Measurements from ENCODE around the gene GTPBP8.

The GTPBP8 gene

DNA sequence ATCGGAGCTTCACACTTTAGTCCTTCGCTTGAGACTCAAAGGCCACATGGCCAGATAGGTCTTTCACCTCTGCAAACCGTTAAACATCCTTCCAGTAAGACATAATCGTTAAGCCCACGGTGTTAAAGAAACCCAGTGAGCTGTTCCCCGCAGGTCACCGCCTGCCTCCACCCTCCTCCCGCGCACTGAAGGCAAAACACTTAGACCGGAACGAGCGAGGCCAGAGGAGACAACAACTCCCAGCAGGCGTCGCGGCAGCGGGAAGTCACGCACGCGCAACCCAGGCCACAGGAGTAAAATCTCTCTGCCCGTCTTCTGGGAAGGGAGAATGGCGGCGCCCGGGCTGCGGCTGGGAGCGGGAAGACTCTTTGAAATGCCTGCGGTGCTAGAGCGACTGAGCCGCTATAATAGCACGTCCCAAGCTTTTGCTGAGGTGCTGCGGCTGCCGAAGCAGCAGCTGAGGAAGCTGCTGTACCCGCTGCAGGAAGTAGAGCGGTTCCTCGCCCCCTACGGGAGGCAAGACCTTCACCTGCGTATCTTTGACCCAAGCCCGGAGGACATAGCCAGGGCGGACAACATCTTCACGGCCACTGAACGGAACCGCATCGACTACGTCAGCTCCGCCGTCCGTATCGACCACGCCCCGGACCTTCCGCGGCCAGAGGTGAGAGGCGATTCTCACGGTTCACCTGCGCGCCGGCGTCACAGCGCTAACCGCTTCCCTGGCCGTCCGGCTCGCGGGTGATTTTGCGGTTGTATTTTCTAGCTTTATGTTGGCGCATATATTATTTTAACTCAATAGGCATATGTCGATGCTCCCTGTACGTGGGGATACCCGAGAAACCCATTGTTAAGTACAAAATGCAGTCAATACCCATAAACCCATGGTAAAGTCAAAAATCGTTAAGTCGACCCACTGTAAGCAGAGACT lies at the start of gene GTPBP8:
Gene GTPBP8 (plus strand): TSS at position 313 of the 931 bp plus-strand sequence. CDS start 16 bp downstream, at position 329.
- DNase-seq, result peak; percentile 85 to 91

DNA sequence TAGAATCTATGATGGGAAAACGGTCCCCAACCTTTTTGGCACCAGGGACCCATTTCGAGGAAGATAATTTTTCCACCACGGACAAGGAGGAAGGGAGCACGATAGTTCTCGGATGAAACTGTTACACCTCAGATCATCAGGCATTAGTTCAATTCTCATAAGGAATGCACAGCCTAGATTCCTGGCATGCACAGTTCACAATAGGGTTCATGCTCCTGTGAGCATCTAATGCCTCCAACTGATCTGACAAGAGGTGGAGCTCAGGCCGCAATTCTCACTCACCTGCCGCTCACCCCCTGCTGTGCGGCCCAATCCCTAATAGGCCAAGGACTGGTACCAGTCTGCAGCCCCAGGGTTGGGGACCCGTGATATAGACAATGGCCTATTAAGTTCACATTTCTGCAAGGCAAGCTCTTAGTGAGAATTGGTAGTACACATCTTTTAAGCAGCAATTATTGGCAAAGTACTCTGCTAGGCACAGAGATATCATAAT lies 42.4 kb upstream of the GTPBP8 start:
- no peak for DNase-seq

DNA sequence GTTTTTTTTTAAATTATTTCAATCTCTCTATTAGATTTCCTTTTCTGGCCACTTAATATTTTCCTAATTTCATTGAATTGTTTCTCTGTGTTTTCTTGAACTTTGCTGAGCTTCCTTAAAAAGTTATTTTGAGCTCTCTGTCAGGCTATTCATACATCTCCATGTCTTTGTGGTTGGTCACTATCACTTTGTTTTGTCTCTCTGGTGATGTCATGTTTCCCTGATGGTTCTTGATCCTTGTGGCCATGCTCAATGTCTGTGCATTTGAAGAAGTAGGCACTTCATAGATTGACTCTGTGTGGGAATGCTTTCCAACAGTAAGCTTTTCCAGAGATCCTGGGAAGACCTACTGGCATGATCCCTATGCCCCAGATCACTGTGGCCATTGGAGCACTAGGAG lies 34.4 kb upstream of the GTPBP8 start:
- DNase-seq, result no peak

DNA sequence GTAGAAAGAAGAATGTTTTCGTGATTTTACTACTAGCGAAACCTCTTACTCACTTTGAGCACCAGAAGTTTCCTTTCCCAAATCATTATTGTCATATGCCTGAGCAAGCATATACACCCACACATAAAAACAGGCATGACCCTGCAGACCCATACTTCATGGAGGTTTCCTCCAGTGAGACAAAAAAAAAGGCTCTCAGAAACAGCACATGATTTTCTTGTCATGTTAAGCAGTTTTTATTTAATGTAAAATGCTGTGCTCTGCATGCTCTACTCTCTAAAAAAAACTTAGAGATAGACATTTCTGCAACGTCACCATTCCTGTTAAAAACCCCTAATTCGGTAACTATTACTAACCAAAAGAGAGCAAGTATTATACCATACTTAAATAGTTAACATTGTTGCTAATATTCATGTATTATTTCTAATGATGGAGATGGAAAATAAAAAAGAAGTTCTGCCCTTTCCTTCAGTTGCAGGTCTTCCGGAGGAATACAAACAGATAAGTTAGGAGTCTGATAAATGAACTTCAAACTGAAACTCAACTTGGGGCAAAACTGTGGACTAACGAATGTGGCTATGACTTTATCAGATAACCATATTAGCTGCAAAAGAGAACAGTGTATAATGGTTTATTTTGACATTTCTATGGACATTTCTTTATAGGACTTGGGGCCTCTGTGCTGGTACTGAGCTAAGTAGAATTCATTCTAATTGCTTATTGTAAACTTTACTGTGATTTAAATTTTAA lies 31.8 kb upstream of the GTPBP8 start:
- DNase-seq, result peak; percentile 46 to 67

DNA sequence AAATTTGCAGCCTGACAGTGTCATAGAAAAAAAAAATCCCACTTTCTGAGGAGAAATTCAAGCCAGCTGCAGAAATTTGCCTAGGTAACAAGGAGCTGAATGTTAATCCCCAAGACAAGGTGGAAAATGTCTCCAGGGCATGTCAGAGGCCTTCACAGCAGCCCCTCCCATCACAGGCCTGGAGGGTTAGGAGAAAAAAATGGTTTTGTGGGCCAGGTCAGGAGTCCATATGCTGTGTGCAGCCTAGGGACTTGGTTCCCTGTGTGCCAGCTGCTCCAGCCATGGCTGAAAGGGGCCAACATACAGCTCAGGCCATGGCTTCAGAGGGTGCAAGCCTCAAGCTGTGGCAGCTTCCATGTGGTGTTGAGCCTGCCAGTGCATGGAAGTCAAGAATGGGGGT lies 27.1 kb upstream of the GTPBP8 start:
- no peak for DNase-seq

DNA sequence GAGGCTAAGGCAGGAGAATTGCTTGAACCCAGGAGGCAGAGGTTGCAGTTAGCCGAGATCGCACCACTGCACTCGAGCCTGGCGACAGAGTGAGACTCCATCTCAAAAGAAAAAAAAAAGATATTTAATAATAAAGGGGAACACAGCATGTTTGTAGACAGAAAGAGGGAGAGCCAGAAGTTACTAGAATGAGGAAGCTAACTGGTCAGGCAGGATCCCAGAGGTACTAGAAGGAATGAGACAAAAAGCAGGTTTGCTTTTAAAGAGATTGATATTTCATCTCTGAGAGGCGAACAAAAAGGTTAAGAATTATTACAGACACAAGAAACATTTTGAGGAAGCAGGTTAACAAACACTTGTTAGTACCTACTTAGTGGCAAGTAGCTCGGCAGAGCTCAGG lies 25.1 kb upstream of the GTPBP8 start:
- DNase-seq, result no peak

DNA sequence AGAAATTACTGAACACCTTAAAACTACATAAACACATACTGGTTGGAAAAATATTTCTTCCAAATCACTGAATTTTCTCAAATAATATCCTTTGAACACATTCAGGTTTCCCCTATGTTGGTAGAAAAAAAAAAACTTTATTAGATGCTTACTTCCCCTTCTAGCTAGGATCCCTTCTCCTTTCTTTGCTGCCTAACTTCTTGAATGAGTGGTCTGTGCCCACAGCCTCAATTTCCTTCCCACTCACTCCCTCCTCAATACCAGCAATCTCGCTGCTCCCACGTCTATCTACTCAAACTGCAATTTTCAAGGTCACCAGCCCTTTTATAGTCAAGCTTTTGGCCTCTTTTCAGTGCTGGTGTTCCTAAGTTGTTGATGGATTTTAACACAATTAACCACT lies 24.2 kb upstream of the GTPBP8 start:
- peak; percentile 41 to 48 for DNase-seq

DNA sequence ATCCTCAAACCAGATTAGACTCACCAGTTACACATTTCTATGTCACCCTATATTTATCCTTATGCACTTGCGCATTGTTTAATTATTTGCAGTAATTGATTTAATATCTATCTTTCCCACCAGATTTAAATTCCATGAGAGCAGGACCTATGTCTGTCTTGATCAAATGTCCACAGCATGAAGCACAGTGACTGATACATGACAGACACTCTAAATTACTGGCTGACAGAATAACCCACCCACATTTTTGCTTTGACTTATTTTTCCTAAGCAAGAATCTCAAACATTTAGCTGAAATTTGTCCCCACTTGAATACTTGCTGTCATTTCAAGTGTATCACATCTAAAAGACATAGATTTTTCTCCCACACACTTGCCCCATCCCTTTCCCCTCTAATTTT lies 23.4 kb upstream of the GTPBP8 start:
- DNase-seq, result no peak

DNA sequence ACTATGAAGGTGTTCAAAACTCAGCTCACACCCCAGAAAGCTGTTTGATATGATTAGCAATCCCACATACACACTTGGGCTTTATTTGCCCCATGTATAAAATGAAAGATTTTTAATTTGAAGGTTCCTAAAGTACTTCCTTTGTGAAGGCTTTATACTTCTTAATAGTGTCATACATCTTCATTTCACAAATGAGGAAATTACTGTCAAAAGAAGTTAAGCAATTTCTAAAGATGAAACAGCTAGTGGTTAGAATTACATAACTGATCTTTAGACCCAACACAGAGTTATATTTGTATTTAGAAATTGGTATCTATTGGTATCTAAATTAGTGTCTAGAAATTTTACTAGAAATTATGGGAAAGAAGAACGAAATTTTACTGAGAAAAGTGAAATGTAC lies 23.0 kb upstream of the GTPBP8 start:
- peak; percentile 85 to 89 for DNase-seq

DNA sequence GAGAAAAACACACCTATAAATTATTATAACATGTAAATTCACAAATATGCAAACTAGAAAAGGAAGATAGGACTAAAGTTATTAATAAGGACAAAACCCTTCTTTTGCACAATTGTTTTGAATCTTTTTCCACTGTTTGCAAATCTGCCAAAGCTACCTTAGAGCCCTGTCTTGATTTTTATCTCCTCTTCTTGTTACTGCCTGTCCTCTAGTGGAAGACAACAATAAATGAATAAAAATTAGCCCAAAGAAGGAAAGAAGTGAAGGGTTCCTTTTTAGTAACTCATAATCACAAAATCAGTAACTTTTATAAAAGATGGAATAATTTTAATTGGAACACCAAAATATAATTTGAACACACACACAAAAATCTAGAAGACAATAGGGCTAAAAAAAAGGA lies 18.6 kb upstream of the GTPBP8 start:
- no peak for DNase-seq

DNA sequence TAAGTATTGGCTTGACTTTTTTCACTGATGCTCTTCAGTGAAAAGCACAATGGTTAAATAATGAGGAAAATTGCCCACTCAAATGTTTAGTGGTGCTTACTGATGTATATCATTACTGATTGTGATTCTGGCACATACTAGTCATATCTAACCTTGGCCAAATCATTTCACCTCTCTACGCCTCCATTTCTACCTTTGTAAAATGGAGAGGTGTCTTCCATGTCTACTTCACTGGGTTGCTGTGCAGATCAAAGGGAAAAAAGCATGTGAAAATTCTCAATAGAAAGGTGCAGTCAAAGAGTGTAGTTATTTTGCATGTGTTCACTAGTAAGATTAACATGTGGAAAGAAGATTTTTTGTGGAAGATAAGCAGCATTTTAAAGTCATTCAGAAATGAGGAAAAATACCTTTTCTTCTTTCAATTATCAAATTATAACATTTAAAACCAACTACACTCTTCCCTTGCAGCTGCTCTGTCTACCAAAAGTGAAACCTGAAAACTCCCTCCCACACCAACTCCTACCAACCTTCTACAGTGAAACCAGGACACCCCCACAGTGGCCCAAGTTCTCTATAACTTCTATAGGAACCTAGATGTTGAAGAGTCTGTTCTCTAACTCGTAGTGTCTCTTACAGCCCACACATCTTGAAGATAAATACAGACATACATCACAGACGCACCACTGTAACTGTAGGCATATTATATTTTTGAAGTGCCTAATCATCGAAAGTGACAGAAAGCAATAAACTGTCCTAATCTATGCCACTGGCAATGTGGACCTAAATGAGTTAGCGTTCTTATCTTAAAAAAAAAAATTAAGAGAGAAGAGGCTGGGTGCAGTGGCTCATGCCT lies 17.2 kb upstream of the GTPBP8 start:
- DNase-seq, result peak; percentile 75 to 84

DNA sequence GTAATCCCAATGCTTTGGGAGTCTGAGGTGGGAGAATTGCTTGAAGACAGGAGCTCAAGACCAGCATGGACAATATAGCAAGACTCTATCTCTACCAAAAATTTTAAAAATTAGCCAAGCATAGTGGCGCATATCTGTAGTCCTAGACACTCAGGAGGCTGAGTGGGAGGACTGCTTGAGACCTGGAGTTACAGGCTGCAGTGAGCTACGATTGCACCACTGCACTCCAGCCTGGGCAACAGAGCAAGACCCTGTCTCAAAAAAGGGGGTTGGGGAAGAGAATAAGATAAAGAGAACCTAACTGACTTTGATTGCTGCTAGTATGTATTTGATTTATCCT lies 16.6 kb upstream of the GTPBP8 start:
- DNase-seq, result no peak

DNA sequence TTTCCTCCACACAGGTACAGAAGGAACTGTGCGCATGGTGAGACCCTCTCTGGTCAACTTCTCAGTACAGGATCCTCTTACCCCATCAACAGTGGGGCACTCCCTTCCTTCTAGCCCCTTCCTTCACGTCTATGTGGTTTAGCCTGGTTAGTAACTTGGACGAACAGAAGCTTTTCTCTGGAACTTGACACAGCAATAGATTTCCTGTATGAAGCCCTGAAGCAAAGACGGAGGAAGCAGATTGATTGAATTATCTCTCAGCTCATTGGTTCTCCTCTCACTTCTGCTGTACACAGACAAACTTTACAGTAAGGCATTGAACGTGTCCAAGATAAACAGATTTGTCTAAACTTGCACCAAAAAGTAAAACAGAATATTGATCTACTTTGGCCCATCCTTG lies 15.9 kb upstream of the GTPBP8 start, which contains the start of gene CD200R1:
Gene CD200R1 (minus strand): TSS at position 210 of the 400 bp plus-strand sequence. CDS start 246 bp downstream, outside the sequence.
- DNase-seq, result no peak

DNA sequence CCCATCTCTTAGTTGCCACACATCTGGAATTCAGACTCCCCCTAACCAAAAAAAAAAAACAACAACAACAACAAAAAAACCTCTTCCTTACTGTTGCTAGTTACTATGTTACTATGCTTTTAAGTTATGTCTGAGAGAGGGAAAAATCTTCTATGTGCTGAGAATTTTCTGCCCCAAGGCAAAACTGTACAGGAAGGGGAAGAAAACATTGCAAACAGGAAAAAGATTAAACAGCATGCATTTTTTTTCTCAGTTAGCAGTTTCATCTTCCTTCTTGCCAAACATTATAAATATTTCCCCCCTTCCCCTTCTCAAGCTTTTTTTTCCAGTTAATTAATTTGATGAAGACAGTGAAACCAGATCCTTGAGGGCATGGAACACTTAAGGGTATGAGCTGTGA lies 14.8 kb upstream of the GTPBP8 start:
- DNase-seq, result no peak

DNA sequence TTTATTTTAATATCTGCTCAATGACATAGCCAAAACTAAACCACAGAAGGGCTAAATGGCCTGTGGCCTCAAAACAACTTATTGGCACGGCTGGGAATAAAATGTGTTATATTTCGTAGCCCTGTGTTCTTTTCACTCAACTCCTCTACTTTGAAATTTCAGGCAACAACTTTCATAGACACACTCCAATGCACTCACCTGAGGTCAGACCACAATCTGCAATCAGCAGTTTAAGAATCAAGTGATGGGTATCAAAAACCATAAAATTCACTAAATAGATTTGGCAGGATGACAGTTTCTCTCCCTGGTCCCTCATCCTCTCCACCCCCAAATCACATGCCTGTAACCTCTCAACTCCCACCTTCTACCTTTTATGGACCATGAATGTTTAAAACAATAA lies 13.8 kb upstream of the GTPBP8 start:
- no peak for DNase-seq

DNA sequence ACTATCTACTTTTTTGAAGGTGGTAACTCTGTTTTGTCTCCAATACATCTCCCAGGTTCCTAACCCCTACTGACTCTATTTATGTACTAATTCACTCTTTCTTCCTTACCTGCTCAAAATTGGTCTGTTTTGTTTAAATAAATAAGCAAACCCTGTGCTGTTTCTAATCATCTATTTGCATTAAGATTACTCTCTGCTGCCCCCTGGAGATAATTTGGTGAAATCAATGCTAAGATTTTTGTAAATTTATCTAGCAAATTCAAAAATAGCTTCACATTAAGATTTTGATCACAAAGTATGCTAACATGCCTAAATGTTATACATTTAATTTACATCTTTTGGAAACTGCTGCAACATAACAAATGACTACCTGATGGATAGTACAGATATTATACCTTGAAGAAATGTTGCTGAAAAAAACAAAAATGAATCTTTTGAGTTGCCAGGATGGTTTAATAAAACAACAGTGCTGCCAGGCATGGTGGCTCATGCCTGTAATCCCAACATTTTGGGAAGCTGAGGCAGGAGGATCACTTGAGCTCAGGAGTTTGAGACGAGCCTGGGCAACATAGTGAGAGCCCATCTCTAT lies 11.4 kb upstream of the GTPBP8 start:
- DNase-seq, result peak; percentile 39 to 80

DNA sequence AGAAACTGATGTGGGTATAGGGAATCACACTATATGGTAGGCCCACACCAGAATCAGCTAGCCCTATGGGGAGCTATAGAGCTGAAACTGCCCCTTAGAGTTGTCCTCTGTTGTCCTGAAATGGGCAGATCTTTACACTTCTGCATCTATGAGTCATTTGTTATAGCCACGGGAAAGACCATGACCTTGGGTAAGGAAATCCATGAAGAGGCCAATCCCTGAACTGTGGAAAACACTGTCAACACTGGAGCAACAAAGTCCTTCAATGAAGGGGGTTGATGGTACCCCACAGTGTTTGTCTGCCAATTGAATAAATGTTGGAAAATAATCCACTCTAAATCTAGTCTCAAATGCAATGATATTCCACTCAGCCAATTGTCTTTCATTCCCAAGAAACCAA lies 10.7 kb upstream of the GTPBP8 start:
- no peak for DNase-seq

DNA sequence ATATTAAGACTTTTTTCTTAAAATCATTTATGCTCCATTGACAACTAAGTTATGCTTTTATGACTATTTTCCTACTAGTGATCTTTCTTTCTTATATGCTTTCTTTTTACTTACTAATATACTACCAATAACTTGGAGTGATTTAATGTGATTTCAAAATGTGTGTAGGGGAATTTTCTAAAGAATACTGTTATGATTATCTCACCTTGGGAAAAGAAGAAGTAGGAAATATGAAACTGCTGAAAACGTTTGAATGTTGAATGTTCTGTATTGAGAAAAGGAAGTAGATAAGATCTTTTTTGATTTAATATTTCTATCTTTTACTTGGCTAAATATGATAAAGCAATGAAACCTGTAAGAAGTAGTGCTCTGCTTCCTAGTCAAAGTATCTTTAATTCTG lies 8.1 kb upstream of the GTPBP8 start:
- peak; percentile 29 to 65 for DNase-seq

DNA sequence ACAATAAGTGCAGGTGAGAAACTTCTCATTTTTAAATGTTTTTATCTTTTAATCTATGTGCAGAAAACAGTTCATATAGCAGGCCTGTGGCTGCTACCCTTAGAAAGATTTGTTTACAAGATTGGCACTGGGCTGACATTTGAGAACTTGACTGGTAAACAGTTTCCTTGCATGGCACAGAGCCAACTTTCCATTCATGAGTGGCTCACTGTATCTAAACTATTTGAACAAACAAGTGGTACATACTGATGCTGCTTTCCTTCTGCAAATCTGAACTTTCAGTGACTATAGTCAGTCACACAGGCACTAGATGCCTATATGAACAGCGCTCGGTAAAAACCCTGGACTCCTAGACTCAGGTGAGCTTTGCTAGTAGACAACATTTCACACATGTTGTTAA lies 6.3 kb upstream of the GTPBP8 start:
- DNase-seq, result no peak

DNA sequence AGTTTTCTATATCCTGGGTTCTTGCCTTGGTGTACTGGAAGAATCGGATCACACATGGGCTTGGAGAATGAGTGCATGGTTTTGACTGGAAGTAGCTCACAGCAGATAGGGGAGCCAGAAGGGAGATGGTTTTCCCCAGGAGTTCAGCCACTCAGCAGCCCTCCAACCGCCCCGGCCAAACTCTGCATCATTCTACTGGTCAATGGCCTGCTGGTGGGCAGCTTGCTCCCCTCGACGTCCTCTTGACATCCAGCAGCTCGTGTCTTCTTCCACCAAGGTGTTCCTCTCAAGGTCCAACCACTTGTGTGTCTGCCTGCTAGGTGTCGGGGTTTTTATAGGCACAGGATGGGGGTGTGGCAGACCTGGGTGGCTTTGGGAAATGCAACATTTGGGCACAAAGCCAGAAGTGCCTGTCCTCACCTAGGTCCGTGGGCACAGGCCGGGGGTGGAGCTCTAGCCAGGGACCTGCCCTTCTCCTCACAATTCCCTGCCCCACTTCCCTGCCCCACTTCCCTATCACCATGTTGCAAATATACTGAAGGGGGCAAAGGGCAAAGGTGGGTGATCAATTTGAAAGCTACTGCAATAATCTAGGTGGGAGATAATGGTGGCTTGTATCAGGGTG lies 3.0 kb upstream of the GTPBP8 start:
- DNase-seq, result no peak

DNA sequence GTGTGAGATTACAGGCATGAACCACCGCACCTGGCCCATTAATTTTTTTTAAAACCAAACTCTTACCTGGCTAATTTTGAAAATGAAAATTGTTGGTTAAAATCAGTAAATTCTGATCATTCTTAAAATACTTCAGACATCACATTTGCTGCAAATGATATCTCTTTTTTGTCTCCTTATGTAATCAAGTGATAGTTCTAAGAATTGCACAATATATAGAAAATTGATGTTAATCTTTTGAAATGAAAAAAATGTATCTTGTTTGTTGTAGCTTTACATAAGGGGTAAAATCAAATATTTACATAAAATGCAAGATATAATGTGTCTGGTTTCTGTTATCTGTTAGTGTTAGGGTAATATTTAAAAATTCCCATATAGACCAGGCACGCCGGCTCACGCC lies 5.0 kb downstream of the GTPBP8 start:
- DNase-seq, result no peak

DNA sequence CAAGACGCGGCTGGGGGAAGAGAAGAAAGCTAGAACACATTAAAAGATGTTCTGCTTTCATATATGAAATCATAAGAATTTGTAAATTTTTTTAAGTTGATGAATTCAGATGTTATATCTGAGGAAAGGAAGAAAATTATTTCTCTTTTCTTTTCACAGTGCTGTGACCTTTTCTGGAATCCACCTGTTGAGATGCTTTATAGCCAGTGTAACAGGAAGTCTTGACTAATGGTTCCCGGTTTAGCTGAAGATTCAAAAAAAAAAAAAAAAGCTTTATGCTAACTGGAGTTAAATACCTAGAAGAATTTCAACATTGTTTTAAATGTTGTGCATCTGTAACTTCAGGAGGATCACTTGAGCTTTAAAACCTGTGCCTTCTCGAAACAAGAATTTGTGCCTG lies 9.9 kb downstream of the GTPBP8 start:
- DNase-seq, result no peak

All from inflammatory macrophage treated with lipopolysaccharide for 1 hour (primary cell).